Activated CD8-positive, alpha-beta memory T cell treated with anti-CD3 and anti-CD28 coated beads for 24 hours (primary cell): ENCODE results near the gene MIPEP.

Experiments used
- DNase-seq: peaks from one replicate; pipeline ENCODE4 v3.0.0-alpha.2; 2020

MIPEP gene

GRCh38 chr13:23804166-23804565, 85.0 kb downstream of the MIPEP start:
- no peak for DNase-seq

DNA sequence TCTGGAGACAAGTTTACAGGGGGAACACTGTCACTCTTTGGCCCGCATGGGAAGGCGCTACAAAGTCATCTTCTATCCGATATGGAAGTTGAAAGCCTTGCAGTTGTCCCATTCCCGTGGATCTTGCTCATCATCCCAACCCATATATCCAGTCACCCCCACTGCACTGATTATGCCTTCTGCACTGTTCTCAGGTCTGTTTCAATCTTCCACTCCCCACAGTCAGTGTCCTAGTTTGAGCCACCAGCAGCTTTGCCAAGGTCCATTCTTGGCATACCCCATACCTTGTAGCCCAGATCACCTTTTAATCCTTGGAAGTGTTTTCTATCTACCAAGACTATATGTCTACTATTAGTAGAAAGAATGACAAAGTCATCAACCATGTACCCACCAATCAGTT, 88.1 kb downstream of the MIPEP start:
- DNase-seq: no peak

- DNase-seq: no peak
These were observed 89.3 kb downstream of the MIPEP start for GRCh38 chr13:23799945-23800344.

DNA sequence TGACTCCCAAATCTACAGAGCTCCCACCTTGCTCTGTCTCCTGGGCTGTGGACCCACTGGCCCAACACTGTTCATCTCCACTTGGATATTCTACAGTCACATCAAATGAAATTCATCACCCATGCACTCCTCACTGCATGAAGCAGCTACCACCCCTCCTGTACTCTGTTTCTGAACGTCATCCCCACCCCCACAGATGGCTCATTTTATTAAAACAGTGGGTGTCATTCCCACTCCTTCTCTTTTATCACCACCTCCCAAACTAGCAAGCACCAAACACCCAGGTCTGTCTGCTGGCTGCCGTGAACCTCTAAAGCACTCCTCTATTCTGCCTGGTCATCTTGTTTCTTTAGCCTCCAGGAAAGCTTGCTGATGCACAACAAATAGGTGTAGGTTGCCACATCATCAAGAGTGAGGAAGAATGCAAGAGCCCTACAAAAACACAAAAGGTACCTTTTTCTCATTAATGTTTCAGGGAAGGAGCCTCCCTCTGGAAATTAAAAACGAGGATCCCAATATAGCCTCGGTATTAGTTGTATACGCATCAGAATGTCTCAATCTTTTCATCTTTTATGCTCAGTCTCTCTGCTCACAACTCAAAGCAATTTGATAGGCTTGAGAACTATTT, 91.8 kb downstream of the MIPEP start:
- DNase-seq: no peak

- no peak for DNase-seq
These were observed 92.6 kb downstream of the MIPEP start for GRCh38 chr13:23796551-23796950.

DNA sequence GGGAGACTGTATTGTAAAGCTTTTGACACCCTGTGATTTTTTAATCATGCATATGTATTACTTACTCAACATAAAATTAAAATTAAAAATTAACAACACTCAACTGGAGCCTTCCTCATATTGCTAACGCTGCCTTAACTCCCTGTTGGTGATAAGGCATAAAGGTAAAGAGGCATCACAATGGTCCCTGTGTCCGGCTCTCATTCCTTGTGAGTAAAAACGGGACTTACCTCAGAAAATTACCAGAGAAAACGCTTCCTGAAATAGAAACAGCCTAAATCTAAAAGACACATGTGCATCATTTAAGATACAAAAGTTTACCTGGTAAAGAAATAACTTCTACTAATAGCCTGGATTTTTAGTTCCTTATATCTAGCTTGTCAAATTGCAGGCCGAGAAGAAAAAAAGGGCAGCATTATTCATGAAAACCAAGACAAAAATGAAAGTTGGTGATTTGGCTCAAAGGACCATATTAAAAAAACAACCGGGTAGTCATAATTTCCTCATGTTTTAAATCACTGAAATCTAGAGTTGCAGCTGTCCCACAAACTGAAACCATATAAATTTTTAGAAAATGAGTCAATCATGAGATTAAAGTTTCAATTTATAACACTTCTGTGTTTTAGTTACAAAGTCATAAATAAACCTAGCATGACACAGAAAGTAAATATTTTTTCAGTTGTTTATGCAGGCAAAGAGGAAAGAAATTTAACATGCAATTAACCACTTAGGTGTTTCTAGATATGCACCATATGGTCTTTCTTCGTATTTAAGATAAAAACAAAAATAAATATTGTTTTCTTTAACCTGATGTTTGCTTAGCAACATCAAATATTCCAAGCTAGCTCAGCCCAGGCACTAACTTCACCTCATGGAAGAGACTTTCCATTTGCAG, 94.7 kb downstream of the MIPEP start:
- no peak for DNase-seq

DNA sequence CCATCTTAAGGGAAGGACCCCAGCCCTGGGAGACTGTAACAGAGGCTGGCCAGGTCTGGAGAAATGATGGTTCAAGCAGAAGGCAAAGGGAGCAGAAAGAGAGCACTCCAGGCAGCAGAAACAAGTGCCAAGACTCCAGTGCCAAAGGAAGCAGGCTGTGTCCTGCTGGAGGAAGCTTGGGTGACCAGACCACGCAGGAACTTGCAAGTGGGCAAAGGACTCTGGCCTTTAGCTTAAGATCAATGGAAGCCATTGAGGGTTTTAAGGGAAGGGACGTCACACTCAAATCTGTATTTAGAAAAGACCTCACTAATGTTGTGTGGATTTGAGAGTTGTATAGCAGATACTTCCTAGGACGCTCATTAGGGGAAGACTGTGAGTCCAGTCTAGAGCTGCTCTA, 95.5 kb downstream of the MIPEP start:
- no peak for DNase-seq

DNA sequence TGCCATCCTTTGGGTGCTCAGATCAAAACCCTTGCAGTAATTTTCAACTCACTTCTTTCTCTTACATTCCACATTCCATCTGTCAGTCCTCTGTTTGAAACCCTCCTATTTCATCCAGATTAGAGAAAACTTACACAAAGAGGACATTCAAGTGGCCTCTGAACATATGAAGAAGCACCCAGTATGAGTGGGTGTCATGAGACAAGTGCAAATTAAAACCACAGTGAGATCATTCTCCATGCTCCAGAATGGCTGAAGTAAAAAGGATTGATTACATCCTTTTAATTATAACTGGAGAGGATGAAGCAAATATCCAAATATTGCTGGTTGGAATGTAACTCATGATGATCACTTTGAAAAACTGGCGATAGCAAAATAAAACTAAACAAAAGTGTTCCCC, 96.5 kb downstream of the MIPEP start:
- no peak for DNase-seq

DNA sequence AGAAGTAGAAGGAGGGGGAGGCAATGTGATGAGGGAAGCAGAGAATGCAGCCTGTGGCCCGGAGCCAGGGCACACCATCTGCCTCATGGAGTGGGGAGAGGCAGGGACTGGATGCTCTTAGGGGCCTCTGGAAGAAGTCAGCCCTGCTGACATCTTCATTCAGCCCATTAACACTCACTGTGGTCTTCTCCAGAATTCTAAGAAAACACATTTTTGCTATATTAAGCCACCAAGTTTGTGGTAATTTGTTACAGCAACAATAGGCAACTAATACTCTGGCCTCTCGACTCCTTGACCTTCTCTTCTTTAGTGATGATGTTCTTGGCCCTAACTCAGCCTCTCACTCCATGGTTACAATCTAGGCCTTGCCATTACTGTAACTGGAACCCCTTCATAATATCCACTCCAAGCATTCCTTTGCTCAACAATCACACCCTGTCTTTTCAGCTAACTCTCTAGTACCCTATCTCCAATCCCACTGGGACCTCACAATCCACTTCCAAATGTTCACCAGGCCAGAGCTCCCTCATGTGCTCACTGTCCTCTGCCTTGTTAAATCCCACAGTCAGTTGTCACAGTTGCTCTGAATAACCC, 98.5 kb downstream of the MIPEP start:
- DNase-seq: no peak

- no peak for DNase-seq
These were observed 99.4 kb downstream of the MIPEP start for GRCh38 chr13:23789576-23790346.

DNA sequence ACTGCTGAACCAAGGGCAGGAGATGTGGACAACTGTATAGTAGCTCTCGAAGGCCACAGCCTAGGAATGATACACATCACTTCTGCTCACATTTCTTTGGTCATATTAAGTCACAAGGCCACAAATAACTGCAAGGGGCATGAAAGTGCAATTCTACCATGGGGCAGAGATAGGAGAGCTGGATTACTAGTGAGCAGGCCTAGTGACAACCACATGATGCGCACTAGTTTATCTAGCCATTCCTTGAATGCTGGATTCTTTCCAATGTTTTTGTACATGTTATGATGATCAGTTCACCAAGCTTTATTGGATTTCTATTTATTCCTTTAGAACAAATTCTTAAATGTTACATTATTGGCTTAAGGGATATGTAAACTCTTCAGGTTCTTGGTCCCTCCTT, 100.7 kb downstream of the MIPEP start:
- no peak for DNase-seq

DNA sequence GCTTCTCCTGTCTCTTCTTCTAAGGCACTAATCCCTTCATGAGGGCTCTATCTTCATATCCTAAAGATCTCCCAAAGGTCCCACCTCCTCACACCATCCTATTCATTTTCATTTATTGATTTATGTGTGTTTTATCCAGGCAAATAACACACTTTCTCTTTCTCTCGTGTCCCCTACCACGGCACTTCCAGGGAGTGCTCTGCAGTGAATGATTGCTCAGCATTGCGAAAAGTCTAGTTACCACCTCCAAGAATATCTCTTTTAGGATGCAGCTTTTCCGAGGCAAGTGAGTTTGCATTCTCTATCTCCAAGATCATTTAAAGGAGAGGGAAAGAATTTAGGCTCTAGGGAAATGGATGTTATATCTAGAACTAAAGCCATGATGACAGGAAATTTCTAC, 101.7 kb downstream of the MIPEP start:
- DNase-seq: no peak

DNA sequence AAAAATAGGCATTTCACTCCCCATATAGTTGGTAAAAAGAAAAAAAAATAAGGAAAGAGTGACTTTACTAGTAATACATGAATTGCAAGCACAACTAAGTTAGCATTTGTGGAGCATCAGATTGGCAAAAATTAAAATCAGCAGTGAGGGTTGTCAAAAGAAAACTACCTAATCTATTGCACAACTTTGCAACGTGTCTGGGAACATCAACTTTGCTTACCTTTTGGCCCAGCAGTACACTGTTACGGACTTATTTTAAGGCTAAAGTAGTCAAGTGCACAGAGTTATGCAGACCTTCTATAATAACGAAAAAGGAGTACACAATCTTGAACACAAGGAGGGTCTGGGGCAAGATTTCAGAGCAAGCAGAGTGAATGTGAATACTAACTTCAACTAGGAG, 102.6 kb downstream of the MIPEP start:
- no peak for DNase-seq

GRCh38 chr13:23778879-23779278, 110.3 kb downstream of the MIPEP start:
- no peak for DNase-seq

- no peak for DNase-seq
These were observed 111.1 kb downstream of the MIPEP start for GRCh38 chr13:23778002-23778652.

GRCh38 chr13:23777575-23777870, 111.7 kb downstream of the MIPEP start:
- no peak for DNase-seq

GRCh38 chr13:23776698-23777574, 112.3 kb downstream of the MIPEP start:
- DNase-seq: no peak

GRCh38 chr13:23772717-23773116, 116.5 kb downstream of the MIPEP start:
- no peak for DNase-seq

- DNase-seq: no peak
These were observed 117.2 kb downstream of the MIPEP start for GRCh38 chr13:23771956-23772355.

GRCh38 chr13:23771552-23771951, 117.6 kb downstream of the MIPEP start:
- no peak for DNase-seq

GRCh38 chr13:23770973-23771372, 118.2 kb downstream of the MIPEP start:
- no peak for DNase-seq

DNA sequence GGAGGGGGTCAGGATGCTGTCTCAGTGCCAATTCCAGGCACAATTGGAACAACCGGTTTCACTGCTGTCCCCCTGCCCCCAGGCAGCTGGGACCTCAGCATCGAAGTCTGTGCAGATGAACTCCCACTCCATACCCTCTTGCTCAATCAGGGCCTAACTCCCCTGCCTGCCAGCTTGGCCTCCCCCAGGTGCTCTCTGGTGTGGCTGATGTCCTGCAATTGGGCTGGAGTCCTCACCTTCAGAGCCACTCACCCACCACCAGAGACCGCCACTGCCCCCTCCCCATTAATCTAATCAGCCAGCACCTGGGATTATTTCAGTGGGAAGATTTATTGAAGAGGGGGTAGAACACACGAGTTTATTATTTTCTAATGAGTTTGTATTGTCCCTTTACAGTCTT, 118.8 kb downstream of the MIPEP start:
- no peak for DNase-seq
